Smooth muscle cell (in vitro differentiated cells): ENCODE results near the gene PFDN6. TPM values are rescaled to one million over a fixed set of nuclear protein-coding genes. Genes with fewer than 3 reads are reported as not detected.

Source experiments
- DNase-seq: peaks from one replicate; lab custom pipeline; 2025; ENCODE audit not compliant: unreplicated experiment; lab: John Stamatoyannopoulos, UW
- H2AFZ ChIP-seq: fragments of 200-600 bp; sonication (generic); 2 replicates; pipeline ENCODE4 v1.6.0; 2016; ENCODE audit warnings: antibody characterized with exemption, low read depth, mild to moderate bottlenecking
- H3F3A ChIP-seq: fragments of 200-600 bp; sonication (generic); 2 replicates; pipeline ENCODE4 v1.6.0; 2017; ENCODE audit warnings: antibody characterized with exemption, low read depth
- H3K27ac ChIP-seq: fragments of 200-600 bp; sonication (generic); 2 replicates; pipeline ENCODE4 v1.5.1; 2016; ENCODE audit warnings: low read depth, mild to moderate bottlenecking
- H3K27me3 ChIP-seq: fragments of 200-600 bp; sonication (generic); 2 replicates; pipeline ENCODE4 v1.6.1; 2016; ENCODE audit warnings: low read depth, mild to moderate bottlenecking
- H3K36me3 ChIP-seq: fragments of 200-600 bp; sonication (generic); 2 replicates; pipeline ENCODE4 v1.5.1; 2016; ENCODE audit warnings: low read depth
- H3K4me1 ChIP-seq: fragments of 200-600 bp; sonication (generic); 2 replicates; pipeline ENCODE4 v1.5.1; 2016; ENCODE audit warnings: low read depth
- H3K4me2 ChIP-seq: fragments of 200-600 bp; sonication (generic); 2 replicates; pipeline ENCODE4 v1.6.0; 2016; ENCODE audit warnings: mild to moderate bottlenecking
- H3K4me3 ChIP-seq: fragments of 200-600 bp; sonication (generic); 2 replicates; pipeline ENCODE4 v1.5.1; 2016; ENCODE audit warnings: mild to moderate bottlenecking
- H3K79me2 ChIP-seq: fragments of 200-600 bp; sonication (generic); 2 replicates; pipeline ENCODE4 v1.6.0; 2016; ENCODE audit warnings: low read depth, mild to moderate bottlenecking
- H3K9ac ChIP-seq: fragments of 200-600 bp; sonication (generic); 2 replicates; pipeline ENCODE4 v1.6.0; 2016; ENCODE audit warnings: low read depth
- H3K9me3 ChIP-seq: fragments of 200-600 bp; sonication (generic); replicated peaks from 2 replicates; pipeline ENCODE4 v1.5.1; 2016; ENCODE audit warnings: low read depth
- H4K20me1 ChIP-seq: fragments of 200-600 bp; sonication (generic); 2 replicates; pipeline ENCODE4 v1.6.0; 2016; ENCODE audit warnings: low read depth
- WGBS: methylation state at CpG from one replicate; pipeline ENCODE4 v1.1.7; 2016; ENCODE audit warnings: low lambda C conversion rate; 5-methylcytosine and 5-hydroxymethylcytosine counted together
- polyA plus RNA-seq: library from polyadenylated mRNA; unstranded; fragments of >200 nt; fragmentation: Nextera tagmentation; extraction: Ambion mirVana; gene quantifications from 2 replicates; pipeline ENCODE4 v1.2.1, GENCODE V29; 2016
- total RNA-seq: library from RNA; depleted of rRNA; stranded (reverse); fragments of >200 nt; gene quantifications from 2 replicates; pipeline ENCODE4 v1.2.3, GENCODE V29; 2014
- TF ChIP-seq, protein P1 (sequence below): fragments of 200-600 bp; sonication (generic); IDR thresholded peaks from 2 replicates; pipeline ENCODE4 v1.5.1; 2017; ENCODE audit warnings: borderline replicate concordance, mild to moderate bottlenecking, antibody characterized with exemption; ENCODE audit not compliant: insufficient read depth, poor library complexity, severe bottlenecking

Gene PFDN6
- total and polyA plus RNA-seq, 2 experiments from 2014 or later: 23.1 to 33.8 TPM

DNA sequence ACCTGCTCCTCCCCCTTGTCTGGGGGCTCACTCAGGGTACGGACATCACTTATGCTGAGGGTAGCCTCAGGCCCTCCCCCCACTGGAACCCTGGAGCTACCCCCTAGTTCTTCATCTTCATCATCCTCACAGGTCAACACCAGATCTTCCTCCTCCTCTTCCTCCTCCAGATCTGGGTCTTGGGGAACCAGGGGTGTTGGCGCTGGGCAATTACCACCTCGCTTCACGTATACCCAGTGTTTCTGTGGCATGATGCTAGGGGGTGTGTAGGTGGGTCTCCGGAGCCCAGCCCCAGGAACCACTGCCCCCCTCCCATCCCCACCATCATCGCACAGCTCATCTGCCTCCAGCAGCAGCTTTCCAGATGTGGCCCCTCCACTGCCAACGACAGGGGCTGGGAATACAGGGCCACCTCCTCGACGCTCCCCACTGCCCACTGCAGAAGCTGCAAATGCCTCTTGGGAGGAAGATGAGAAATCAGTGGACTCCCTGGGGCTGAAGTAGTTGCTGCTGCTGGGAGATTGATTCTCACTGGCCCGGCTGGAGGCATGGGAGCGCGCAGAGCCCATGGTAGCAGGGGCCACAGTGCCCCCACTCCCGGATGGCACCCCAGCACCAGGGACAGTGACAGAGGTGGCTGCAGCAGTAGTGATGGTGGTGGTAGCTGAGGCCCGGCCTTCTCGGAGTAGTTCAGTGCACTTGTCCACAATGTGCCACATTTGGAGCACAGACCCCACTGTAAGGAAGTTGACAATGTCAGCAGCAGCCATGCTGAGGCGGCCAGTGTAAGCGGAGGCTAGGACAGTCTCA is 26.6 kb downstream of the PFDN6 start:
- no peak overlapping the region for H3K9ac ChIP-seq
- 97% methylated on average over 17 of the region's 17 CpGs for WGBS
- no peak overlapping the region for H3K4me3 ChIP-seq
- peaks cover 31% of the 10 kb centered on the region for H3K4me1 ChIP-seq
- H3K9me3 ChIP-seq: no peaks in the 10 kb centered on the region
- no peak overlapping the region for H2AFZ ChIP-seq
- peaks cover 30% of the 10 kb centered on the region for H3K79me2 ChIP-seq
- H3K27me3 ChIP-seq: no peaks in the 10 kb centered on the region
- H3K27ac ChIP-seq: no peak overlapping the region
- H3K4me2 ChIP-seq: no peak overlapping the region
- TF ChIP-seq, protein P1, sequence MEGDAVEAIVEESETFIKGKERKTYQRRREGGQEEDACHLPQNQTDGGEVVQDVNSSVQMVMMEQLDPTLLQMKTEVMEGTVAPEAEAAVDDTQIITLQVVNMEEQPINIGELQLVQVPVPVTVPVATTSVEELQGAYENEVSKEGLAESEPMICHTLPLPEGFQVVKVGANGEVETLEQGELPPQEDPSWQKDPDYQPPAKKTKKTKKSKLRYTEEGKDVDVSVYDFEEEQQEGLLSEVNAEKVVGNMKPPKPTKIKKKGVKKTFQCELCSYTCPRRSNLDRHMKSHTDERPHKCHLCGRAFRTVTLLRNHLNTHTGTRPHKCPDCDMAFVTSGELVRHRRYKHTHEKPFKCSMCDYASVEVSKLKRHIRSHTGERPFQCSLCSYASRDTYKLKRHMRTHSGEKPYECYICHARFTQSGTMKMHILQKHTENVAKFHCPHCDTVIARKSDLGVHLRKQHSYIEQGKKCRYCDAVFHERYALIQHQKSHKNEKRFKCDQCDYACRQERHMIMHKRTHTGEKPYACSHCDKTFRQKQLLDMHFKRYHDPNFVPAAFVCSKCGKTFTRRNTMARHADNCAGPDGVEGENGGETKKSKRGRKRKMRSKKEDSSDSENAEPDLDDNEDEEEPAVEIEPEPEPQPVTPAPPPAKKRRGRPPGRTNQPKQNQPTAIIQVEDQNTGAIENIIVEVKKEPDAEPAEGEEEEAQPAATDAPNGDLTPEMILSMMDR: no peak
- peaks cover 34% of the 10 kb centered on the region for H3F3A ChIP-seq
- peaks cover 25% of the 10 kb centered on the region for H4K20me1 ChIP-seq
- no peaks in the 10 kb centered on the region for H3K36me3 ChIP-seq
- DNase-seq: no peak

DNA sequence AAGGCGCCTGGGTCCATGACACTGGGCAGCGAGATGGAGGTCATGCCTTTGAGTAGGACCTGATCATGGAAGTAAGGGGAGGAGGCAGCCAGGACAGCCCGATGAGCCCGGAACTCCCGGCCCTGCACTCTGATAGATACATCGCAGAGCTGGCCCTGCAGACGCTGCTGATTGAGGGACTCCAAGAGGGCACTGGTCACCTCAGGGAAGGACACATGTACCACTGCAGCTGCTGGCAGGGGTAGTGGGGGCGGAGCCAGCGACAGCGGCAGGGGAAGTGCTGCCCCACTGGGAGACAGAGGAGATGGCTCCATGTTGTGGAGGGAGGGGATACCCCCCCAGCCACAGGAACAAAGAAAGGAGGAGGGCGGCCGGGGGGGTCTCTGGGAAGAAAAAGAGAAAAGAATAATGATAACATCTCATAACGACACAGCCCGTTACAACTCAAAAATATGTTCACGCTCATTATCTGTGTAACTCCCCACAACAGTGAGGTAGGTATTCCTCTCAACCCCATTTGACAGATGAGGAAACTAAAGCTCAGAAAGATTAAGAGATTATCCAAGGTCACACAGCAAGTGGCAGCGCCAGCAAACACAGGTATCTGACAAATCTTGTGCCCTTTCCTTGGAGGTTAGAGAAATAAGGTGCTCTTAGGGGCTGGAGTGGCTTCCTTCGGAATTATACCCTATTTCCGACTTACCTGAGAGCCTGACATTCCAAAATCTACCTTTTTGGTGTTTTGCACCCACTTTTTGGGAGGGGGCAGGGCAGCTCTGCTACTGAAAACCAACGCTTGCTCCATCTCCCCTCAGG is 27.4 kb downstream of the PFDN6 start:
- Histone ChIP-seq H3K9me3 (no peaks in the 10 kb centered on the region), H3K36me3 (no peaks in the 10 kb centered on the region), H3K4me2 (peak overlapping the region; percentile 62), H3K27me3 (no peaks in the 10 kb centered on the region), H2AFZ (no peak overlapping the region), H3K9ac (no peak overlapping the region), H3F3A (peaks cover 37% of the 10 kb centered on the region), H3K4me1 (peaks cover 36% of the 10 kb centered on the region), H4K20me1 (peaks cover 18% of the 10 kb centered on the region), H3K79me2 (peaks cover 29% of the 10 kb centered on the region), H3K27ac (peak overlapping the region; percentile 97), H3K4me3 (peak overlapping the region; percentile 93)
- 81% methylated on average over 18 of the region's 19 CpGs for WGBS
- TF ChIP-seq, protein P1: no peak
- no peak for DNase-seq

DNA sequence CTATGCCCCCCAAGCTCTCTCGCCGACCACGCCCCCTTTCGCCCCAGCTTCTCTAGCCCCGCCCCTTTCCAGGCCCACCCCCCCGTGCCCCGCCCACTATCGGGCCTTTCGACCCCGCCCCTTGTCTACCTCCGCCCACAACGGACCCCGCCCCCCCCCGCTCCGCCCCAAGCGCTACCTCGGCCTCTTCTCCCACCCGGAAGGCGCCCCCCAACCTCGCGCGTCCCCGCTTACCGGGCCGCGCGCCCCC is 27.9 kb downstream of the PFDN6 start:
- Histone ChIP-seq H3K36me3 (no peaks in the 10 kb centered on the region), H3K79me2 (peaks cover 30% of the 10 kb centered on the region), H2AFZ (no peak overlapping the region), H3K4me2 (peak overlapping the region; percentile 62), H3K4me1 (peaks cover 36% of the 10 kb centered on the region), H3K27ac (peak overlapping the region; percentile 97), H3K9me3 (no peaks in the 10 kb centered on the region), H3K4me3 (peak overlapping the region; percentile 93), H3K27me3 (no peaks in the 10 kb centered on the region), H3F3A (peaks cover 37% of the 10 kb centered on the region), H3K9ac (peak overlapping the region; percentile 88), H4K20me1 (peaks cover 12% of the 10 kb centered on the region)
- DNase-seq: no peak
- TF ChIP-seq, protein P1: no peak
- WGBS: no CpG with 5 or more reads among the region's 27 CpGs
